GM19372 (cell line): ENCODE data around the gene B4GALNT1.
"Not testable (repeated sequence)": the region's sequence is repeated elsewhere in the genome, so short reads cannot be mapped to it uniquely, and the experiment has no call there.

Source experiments
- ATAC-seq: cut with Tn5 transposase; IDR thresholded peaks from one replicate; pipeline ENCODE4 v1.9.1; 2021; ENCODE audit warnings: mild to moderate bottlenecking, low read depth, moderate library complexity; ENCODE audit not compliant: unreplicated experiment

Gene B4GALNT1

GRCh38 chr12:57621497-57622292 is 11.3 kb downstream of the B4GALNT1 start:
- peak; percentile 62 for ATAC-seq

GRCh38 chr12:57620936-57621496 is 12.0 kb downstream of the B4GALNT1 start:
- ATAC-seq, result no peak

- ATAC-seq, result no peak
Observed at GRCh38 chr12:57620245-57620935, 12.6 kb downstream of the B4GALNT1 start.

- no peak for ATAC-seq
Observed at GRCh38 chr12:57619434-57620244, 13.4 kb downstream of the B4GALNT1 start.

GRCh38 chr12:57618966-57619433 is 14.0 kb downstream of the B4GALNT1 start:
- ATAC-seq, result no peak

GRCh38 chr12:57618431-57618830 is 14.6 kb downstream of the B4GALNT1 start:
- not testable (repeated sequence) for ATAC-seq

GRCh38 chr12:57617942-57618341 is 15.1 kb downstream of the B4GALNT1 start:
- ATAC-seq, result no peak

- no peak for ATAC-seq
Observed at GRCh38 chr12:57616383-57617101, 16.5 kb downstream of the B4GALNT1 start.

- ATAC-seq, result no peak
Observed at GRCh38 chr12:57615637-57616036, 17.4 kb downstream of the B4GALNT1 start.

- no peak for ATAC-seq
Observed at GRCh38 chr12:57614948-57615500, 18.0 kb downstream of the B4GALNT1 start.

GRCh38 chr12:57614178-57614947 is 18.6 kb downstream of the B4GALNT1 start:
- ATAC-seq, result peak; percentile 52

- ATAC-seq, result no peak
Observed at GRCh38 chr12:57613427-57614109, 19.4 kb downstream of the B4GALNT1 start.

GRCh38 chr12:57612711-57613426 is 20.1 kb downstream of the B4GALNT1 start:
- ATAC-seq, result no peak

- ATAC-seq, result no peak
Observed at GRCh38 chr12:57611827-57612710, 20.9 kb downstream of the B4GALNT1 start.

- no peak for ATAC-seq
Observed at GRCh38 chr12:57611108-57611826, 21.7 kb downstream of the B4GALNT1 start, which contains the start of gene ARHGEF25. Gene ARHGEF25 (plus strand): TSS chr12:57611435. CDS start chr12:57611895, 460 bp downstream.

GRCh38 chr12:57610554-57611107 is 22.4 kb downstream of the B4GALNT1 start:
- no peak for ATAC-seq
